Right lobe of liver (tissue), 6 donors: ENCODE data around the gene GLRX5. TPM values are rescaled to one million over a fixed set of nuclear protein-coding genes. Genes with fewer than 3 reads are reported as not detected.

ENCODE experiments used
- ATAC-seq, 4 donors: fragments of 200-7000 bp; cut with Tn5 transposase; one replicate each; pipeline ENCODE4 v1.9.1; 2020; ENCODE audit warnings: mild to moderate bottlenecking in 4 of 4, moderate library complexity in 4 of 4
- DNase-seq, 3 donors: peaks; one replicate each; pipeline ENCODE4 v3.0.0-alpha.2; 2020
- H3K27ac ChIP-seq, 3 donors: fragments of 200-600 bp; one replicate each; pipeline ENCODE4 v1.8.0; 2022
- H3K27me3 ChIP-seq, 2 donors: fragments of 200-600 bp; one replicate each; pipeline ENCODE4 v1.8.0; 2022
- H3K36me3 ChIP-seq, 4 donors: fragments of 200-600 bp; sonication (generic) in 1 of 4; one replicate each; pipeline versions ENCODE4 v1.5.1 to v1.8.0; 2017 to 2022; ENCODE audit warnings: control low read depth in 1 of 4
- H3K4me1 ChIP-seq, 4 donors: fragments of 200-600 bp; sonication (generic) in 1 of 4; one replicate each; pipeline versions ENCODE4 v1.5.1 to v1.8.0; 2017 to 2022; ENCODE audit warnings: control low read depth in 1 of 4
- H3K4me3 ChIP-seq, 3 donors: fragments of 200-600 bp; one replicate each; pipeline ENCODE4 v1.8.0; 2022
- H3K9me3 ChIP-seq, 4 donors: fragments of 200-600 bp; sonication (generic) in 1 of 4; one replicate each; pipeline versions ENCODE4 v1.5.1 to v1.8.0; 2017 to 2022; ENCODE audit warnings: control low read depth in 1 of 4
- CTCF ChIP-seq, 4 donors: fragments of 200-600 bp in 3 of 4; fragments of 450-650 bp in 1 of 4; IDR thresholded peaks; one replicate each; pipeline versions ENCODE4 v1.5.1 to v1.8.0; 2016 to 2022; ENCODE audit warnings: antibody characterized with exemption in 4 of 4, mild to moderate bottlenecking in 2 of 4
- POLR2A ChIP-seq: fragments of 450-650 bp; IDR thresholded peaks from one replicate; pipeline ENCODE4 v1.6.1; 2017; ENCODE audit warnings: antibody characterized with exemption, mild to moderate bottlenecking
- WGBS: methylation state at CpG from one replicate; pipeline ENCODE4 v1.1.6; 2018; ENCODE audit warnings: low coverage, low lambda C conversion rate; ENCODE audit not compliant: insufficient coverage; ENCODE audit errors: missing lambda C conversion rate; 5-methylcytosine and 5-hydroxymethylcytosine counted together
- intact Hi-C, 2 donors: fragments of 100-400 bp; cut with DNase I; formaldehyde crosslinking; loops; one replicate each; pipeline versions ENCODE4 v1.11.2 to v1.14.1; 2022
- total RNA-seq, 6 experiments: library from RNA; depleted of rRNA in 2 of 6; stranded (reverse); fragments of >200 nt in 2 of 6; fragmentation: NEBNext Ultra II Directional in 3 of 6; extraction: Animal tissue kit (Norgen Biotek cat#: 25700) in 3 of 6; gene quantifications; one replicate each; pipeline versions ENCODE4 v1.1.0 to v1.2.4, GENCODE V29; 2016 to 2023
- donor health status: DM: no; HTN: yes; CAD: no.
- donor health status: DM: no; HTN: no; CAD: no.
- donor health status: DM: no; HTN: no; CAD: no.
- donor health status: DM: no; HTN: yes; CAD: no.
- donor health status: DM: no; HTN: yes; CAD: no.

Gene GLRX5
- total RNA-seq, 6 experiments from 2014 or later = 31.4 to 48.5 (median 40.2) TPM

- intact Hi-C loops = loop anchor here (5.0 to 10.0 kb wide), 2 partner anchors 78 to 80 kb away; no protein-coding TSS in a partner anchor
- peak; percentile 52 to 78 (median 68) for ATAC-seq
- peak overlapping the region; percentile 42 to 86 (median 77) for H3K27ac ChIP-seq
Observed at GRCh38 chr14:95524706-95525512, 9.9 kb upstream of the GLRX5 start.

GRCh38 chr14:95525999-95526398 is 8.9 kb upstream of the GLRX5 start:
- Histone ChIP-seq H3K4me3 (no peak overlapping the region), H3K27ac (peak overlapping the region in 2 of 3 donors; percentile 42 to 77), H3K27me3 (no peaks in the 10 kb centered on the region), H3K9me3 (no peaks in the 10 kb centered on the region), H3K4me1 (peaks cover 0 to 62% (median 32%) of the 10 kb centered on the region in 4 donors), H3K36me3 (no peaks in the 10 kb centered on the region)
- WGBS = 73% methylated on average over 5 of the region's 5 CpGs
- TF ChIP-seq CTCF (IDR thresholded peaks at IDR 0.05) = no peak
- TF ChIP-seq POLR2A = no peak
- intact Hi-C loops = loop anchor here (5.0 to 10.0 kb wide), 2 partner anchors 79 to 81 kb away; no protein-coding TSS in a partner anchor
- ATAC-seq (no peak), DNase-seq (no peak)

More at GRCh38 chr14:95524706-95525512, 9.9 kb upstream of the GLRX5 start:
- no peak overlapping the region for H3K4me3 ChIP-seq
- peaks cover 0 to 57% (median 30%) of the 10 kb centered on the region in 4 donors for H3K4me1 ChIP-seq
- WGBS = 38% methylated on average over 6 of the region's 6 CpGs
- TF ChIP-seq POLR2A = no peak
- DNase-seq = peak in 2 of 3 donors; percentile 76 to 86
- H3K36me3 ChIP-seq = no peaks in the 10 kb centered on the region
- no peaks in the 10 kb centered on the region for H3K9me3 ChIP-seq
- H3K27me3 ChIP-seq = no peaks in the 10 kb centered on the region

- DNase-seq (no peak), ATAC-seq (peak in 1 of 4 donors; percentile 1)
- intact Hi-C loops = loop anchor here (5.0 to 10.0 kb wide), 2 partner anchors 79 to 82 kb away; no protein-coding TSS in a partner anchor
- Histone ChIP-seq H3K4me3 (no peak overlapping the region), H3K27me3 (no peaks in the 10 kb centered on the region), H3K9me3 (no peaks in the 10 kb centered on the region), H3K27ac (peak overlapping the region; percentile 6 to 77 (median 60)), H3K36me3 (no peaks in the 10 kb centered on the region), H3K4me1 (peaks cover 0 to 69% (median 33%) of the 10 kb centered on the region in 4 donors)
- TF ChIP-seq CTCF (IDR thresholded peaks at IDR 0.05) = no peak
- TF ChIP-seq POLR2A = no peak
- WGBS = 22% methylated on average over 9 of the region's 9 CpGs
Observed at GRCh38 chr14:95526483-95527386, 8.1 kb upstream of the GLRX5 start.

- DNase-seq = peak in 1 of 3 donors; percentile 58
- H3K4me3 ChIP-seq = no peak overlapping the region
- TF ChIP-seq CTCF (IDR thresholded peaks at IDR 0.05) (peak; percentile 82 to 91 (median 88)), POLR2A (no peak)
- no peaks in the 10 kb centered on the region for H3K9me3 ChIP-seq
- intact Hi-C loops = loop anchor here (5.0 to 10.0 kb wide), 2 partner anchors 80 to 83 kb away; no protein-coding TSS in a partner anchor
- no peaks in the 10 kb centered on the region for H3K27me3 ChIP-seq
- no peaks in the 10 kb centered on the region for H3K36me3 ChIP-seq
- peak overlapping the region; percentile 6 to 77 (median 60) for H3K27ac ChIP-seq
- 27% methylated on average over 4 of the region's 4 CpGs for WGBS
- peaks cover 0 to 73% (median 33%) of the 10 kb centered on the region in 4 donors for H3K4me1 ChIP-seq
- ATAC-seq = peak in 2 of 4 donors; percentile 30 to 32
Observed at GRCh38 chr14:95527387-95528002, 7.4 kb upstream of the GLRX5 start.
